T-helper 17 cell (primary cell): ENCODE results near the gene NAP1L4. TPM values are rescaled to one million over a fixed set of nuclear protein-coding genes. Genes with fewer than 3 reads are reported as not detected.

Source experiments
- ATAC-seq: fragments of 150-1000 bp; cut with Tn5 transposase; 2 replicates; pipeline ENCODE4 v1.10.0; 2021; ENCODE audit warnings: mild to moderate bottlenecking, moderate library complexity
- DNase-seq, 3 donors: peaks; one replicate each; pipeline versions ENCODE4 v3.0.0 to v3.0.0-alpha.2; 2020 to 2021
- H3K9me3 ChIP-seq: one replicate; pipeline ENCODE4 v1.7.0; 2013; ENCODE audit warnings: low read length, mild to moderate bottlenecking; ENCODE audit not compliant: control insufficient read depth, poor library complexity, severe bottlenecking
- H3K27ac Mint-ChIP-seq: one replicate; pipeline ENCODE4 v1.8.0; 2022; ENCODE audit warnings: mild to moderate bottlenecking, moderate library complexity, mixed read lengths
- H3K27me3 Mint-ChIP-seq: one replicate; pipeline ENCODE4 v1.8.0; 2022; ENCODE audit warnings: mixed read lengths
- H3K36me3 Mint-ChIP-seq: one replicate; pipeline ENCODE4 v1.8.0; 2022; ENCODE audit warnings: low read depth, mixed read lengths
- H3K4me1 Mint-ChIP-seq: one replicate; pipeline ENCODE4 v1.8.0; 2022; ENCODE audit warnings: mild to moderate bottlenecking, mixed read lengths
- H3K4me3 Mint-ChIP-seq: one replicate; pipeline ENCODE4 v1.8.0; 2022; ENCODE audit warnings: mild to moderate bottlenecking, moderate library complexity, mixed read lengths
- total RNA-seq, 4 donors: library from RNA in 2 of 4; stranded (reverse) in 2 of 4; gene quantifications; one replicate each; pipeline ENCODE4 v1.2.3 and lab custom pipeline; 2022 to 2026

NAP1L4 gene
- total RNA-seq, 2 donors from 2014 or later, result 229 to 275 TPM

DNA sequence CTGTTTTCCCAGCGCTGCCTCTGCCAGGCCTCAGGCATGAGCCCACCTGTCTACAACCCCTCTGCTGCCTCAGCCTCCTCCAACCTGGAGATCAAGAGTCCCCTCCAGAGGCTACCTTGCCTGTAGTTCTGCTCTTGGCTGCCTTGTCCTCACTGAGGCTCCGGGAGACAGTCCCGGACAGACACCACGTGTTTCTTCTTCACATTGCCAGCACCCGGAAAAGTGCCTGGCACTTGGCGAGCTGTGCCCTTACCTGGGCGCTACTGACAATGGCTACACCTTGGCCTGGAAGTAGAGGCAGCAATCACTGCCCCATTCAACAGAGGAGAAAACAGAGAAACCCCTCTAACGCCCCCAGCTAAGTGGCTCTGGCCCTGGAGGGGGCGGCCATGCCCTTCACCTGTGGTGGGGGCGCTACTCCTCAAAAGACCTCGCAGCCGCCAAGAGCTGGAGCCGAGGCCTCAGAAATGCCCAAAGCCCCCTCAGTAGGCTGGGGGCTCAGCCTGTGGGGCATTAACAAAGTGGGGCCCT, 3.0 kb upstream of the NAP1L4 start:
- no peaks in the 10 kb centered on the region for H3K9me3 ChIP-seq
- no peak overlapping the region for H3K27ac Mint-ChIP-seq
- H3K4me1 Mint-ChIP-seq, result peaks cover 22% of the 10 kb centered on the region
- peaks cover 5% of the 10 kb centered on the region for H3K36me3 Mint-ChIP-seq
- H3K27me3 Mint-ChIP-seq, result no peaks in the 10 kb centered on the region
- ATAC-seq (no peak), DNase-seq (no peak)
- no peak overlapping the region for H3K4me3 Mint-ChIP-seq

DNA sequence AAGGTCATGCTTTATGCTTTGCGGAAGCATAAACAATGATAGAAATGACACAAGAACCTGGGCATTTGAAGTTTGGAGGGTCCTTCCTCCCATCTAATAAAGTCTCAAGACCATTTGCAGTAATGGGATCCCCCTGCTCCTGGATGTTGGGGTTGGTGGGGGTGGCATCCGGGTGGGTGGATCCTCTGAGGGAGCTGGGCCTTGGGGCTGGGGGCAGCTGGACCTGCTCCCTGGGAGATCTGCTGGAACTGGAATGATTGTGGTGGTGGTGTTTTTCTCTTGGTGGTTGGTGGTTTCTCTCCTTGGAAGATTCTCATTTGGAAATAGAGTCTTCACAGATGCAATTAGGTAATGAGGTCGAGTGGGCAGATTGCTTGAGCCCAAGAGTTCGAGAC, 2.2 kb upstream of the NAP1L4 start:
- ATAC-seq (no peak), DNase-seq (no peak)
- Mint-ChIP-seq H3K27me3 (no peaks in the 10 kb centered on the region), H3K4me3 (peak overlapping the region; percentile 57), H3K4me1 (peaks cover 28% of the 10 kb centered on the region), H3K36me3 (peaks cover 5% of the 10 kb centered on the region), H3K27ac (no peak overlapping the region)
- H3K9me3 ChIP-seq, result no peaks in the 10 kb centered on the region

DNA sequence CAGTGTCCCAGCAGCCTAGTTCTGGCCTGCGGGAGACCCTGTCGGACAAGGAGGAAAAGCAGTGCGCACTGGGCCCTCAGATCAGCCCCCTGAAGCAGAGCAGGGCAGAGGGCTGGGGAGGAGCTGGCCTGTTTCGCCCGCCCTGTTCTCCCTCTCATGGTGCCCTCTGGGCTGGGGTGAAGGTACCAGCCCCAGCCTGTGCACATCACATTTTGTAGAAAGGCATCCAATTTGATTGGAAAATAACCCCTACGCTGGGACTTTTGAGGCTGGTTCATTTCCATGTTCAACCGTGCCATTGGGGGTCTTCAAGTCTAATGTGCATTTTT, 832 bp upstream of the NAP1L4 start:
- ATAC-seq, result no peak
- no peak for DNase-seq
- no peaks in the 10 kb centered on the region for H3K9me3 ChIP-seq
- H3K4me3 Mint-ChIP-seq, result peak overlapping the region; percentile 100
- H3K27ac Mint-ChIP-seq, result peak overlapping the region; percentile 99
- no peaks in the 10 kb centered on the region for H3K27me3 Mint-ChIP-seq
- peaks cover 7% of the 10 kb centered on the region for H3K36me3 Mint-ChIP-seq
- peaks cover 39% of the 10 kb centered on the region for H3K4me1 Mint-ChIP-seq

DNA sequence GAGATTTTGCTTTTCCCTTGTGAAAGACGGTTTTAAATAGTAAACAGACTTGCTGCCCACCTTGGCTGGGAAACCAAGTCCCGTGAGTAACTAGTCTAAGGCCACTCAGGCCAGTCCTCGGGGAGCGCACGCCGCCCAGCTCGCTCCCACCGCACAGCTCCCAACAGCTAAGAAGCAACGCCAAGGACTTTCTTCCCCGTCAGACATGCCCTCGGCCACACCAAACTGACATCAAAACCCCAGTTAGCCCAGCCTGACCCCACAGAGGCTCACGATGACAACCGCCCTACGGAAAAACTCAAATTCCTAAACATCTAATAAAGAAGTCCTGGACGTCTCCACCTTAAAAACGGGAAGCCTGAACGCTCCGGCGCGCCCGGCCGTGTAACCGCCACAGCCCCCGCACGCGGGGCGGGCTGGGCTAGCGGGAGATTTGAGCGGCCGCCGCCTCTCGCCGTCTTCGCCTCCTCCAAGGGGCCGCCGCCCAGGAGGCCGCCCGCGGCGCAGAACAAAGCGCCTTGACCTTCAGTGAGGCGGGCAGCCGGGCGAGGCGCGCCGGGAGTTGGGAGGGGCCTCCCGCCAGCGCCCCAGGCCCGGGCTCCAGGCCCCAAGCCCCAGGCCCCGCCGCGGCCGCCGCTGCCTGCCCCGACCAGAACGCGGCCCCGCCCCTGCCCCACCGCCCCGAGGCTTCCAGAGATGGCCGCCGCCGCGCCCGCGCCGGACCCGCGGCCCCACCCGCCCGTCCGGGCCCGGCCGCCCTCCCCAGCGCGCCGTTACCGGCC, 486 bp downstream of the NAP1L4 start:
- peaks cover 41% of the 10 kb centered on the region for H3K4me1 Mint-ChIP-seq
- DNase-seq, result no peak
- peak overlapping the region; percentile 100 for H3K4me3 Mint-ChIP-seq
- H3K9me3 ChIP-seq, result no peaks in the 10 kb centered on the region
- peak overlapping the region; percentile 99 for H3K27ac Mint-ChIP-seq
- H3K27me3 Mint-ChIP-seq, result no peaks in the 10 kb centered on the region
- ATAC-seq, result peak; percentile 58
- H3K36me3 Mint-ChIP-seq, result peaks cover 7% of the 10 kb centered on the region

DNA sequence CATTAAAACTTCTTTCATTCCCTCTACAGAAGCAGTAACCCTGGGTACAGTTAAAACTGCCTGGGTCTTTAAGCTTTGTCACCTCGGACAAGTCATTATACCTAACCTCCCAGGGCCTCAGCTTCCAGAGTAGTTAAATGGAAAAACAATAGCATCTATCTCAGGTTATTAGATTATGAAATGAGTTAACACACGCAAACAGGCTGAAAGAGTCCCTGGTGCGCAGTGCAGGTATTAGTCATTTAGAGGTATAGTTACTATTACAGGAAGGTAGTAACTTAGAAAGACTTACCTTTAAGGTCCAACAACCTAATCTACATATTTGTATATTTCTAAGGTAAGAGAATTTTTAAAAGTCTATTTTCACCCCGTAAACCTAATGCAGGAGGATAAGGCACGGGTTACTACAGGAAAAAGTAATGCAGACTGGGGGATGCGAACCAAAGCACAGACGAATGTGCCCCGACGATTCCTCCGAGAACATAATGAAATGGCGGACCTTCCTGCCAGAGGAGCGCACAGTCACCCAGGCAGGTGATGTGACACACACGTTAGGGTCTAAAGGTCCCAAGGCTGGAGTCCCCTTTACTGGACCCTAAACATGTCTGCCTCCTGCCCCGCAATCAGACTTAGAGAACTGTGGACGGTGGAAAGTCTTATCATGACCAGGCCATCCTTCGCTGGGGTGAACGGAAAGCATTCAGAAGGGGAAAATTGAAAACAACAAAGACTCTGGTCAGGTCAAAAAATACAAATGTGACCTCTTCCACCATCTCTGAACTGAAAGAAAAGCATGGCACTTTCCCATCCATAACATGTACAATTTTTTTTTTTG, 1.3 kb downstream of the NAP1L4 start:
- ATAC-seq, result no peak

DNA sequence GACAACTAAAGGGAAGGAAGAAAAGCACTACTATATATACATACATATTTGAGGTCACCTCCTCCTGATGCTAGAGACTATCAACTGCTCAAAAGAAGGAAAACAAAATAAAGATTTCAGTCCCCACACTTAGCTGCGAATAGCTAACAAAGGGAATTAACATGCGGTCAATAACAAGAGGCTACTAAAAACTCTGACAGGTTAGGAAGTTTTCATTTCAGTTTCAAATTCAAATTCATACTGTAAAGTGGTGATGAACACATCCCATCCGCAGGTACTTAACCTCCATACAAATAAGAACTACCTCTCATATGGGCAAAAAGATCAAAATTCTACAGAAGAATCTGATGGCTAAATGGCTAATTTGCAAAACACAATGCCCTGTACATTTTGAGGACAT, 2.6 kb downstream of the NAP1L4 start:
- DNase-seq, result no peak
- Mint-ChIP-seq H3K27ac (peak overlapping the region; percentile 99), H3K4me3 (peak overlapping the region; percentile 99), H3K27me3 (no peaks in the 10 kb centered on the region), H3K36me3 (peaks cover 8% of the 10 kb centered on the region), H3K4me1 (peaks cover 44% of the 10 kb centered on the region)
- no peaks in the 10 kb centered on the region for H3K9me3 ChIP-seq
- no peak for ATAC-seq

More for the DNA sequence above, 1.3 kb downstream of the NAP1L4 start:
- peak overlapping the region; percentile 99 for H3K4me3 Mint-ChIP-seq
- H3K36me3 Mint-ChIP-seq, result peaks cover 7% of the 10 kb centered on the region
- peaks cover 41% of the 10 kb centered on the region for H3K4me1 Mint-ChIP-seq
- no peaks in the 10 kb centered on the region for H3K27me3 Mint-ChIP-seq
- H3K9me3 ChIP-seq, result no peaks in the 10 kb centered on the region
- H3K27ac Mint-ChIP-seq, result peak overlapping the region; percentile 99
- DNase-seq, result no peak

DNA sequence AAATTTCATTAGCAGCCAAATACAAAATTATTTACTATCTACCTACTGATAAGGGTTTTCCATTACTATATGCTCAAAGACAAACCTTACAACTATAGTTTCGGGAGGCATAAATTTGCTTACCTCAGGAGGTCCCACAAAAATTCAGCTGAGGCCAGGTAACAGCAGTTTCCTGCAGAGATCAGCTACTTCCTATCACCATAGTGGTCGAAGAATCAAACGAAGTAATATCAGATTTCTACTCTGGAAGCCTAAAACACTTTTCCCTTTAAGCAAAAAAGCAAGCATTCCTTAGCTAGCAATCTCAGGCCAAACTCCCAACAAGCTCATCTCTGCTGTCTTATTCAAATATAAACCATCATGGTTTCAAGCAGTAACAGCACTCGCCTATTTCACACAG, 3.1 kb downstream of the NAP1L4 start:
- H3K4me3 Mint-ChIP-seq, result peak overlapping the region; percentile 99
- DNase-seq (no peak), ATAC-seq (no peak)
- H3K27me3 Mint-ChIP-seq, result no peaks in the 10 kb centered on the region
- peak overlapping the region; percentile 99 for H3K27ac Mint-ChIP-seq
- H3K4me1 Mint-ChIP-seq, result peaks cover 43% of the 10 kb centered on the region
- H3K36me3 Mint-ChIP-seq, result peaks cover 10% of the 10 kb centered on the region
- no peaks in the 10 kb centered on the region for H3K9me3 ChIP-seq

DNA sequence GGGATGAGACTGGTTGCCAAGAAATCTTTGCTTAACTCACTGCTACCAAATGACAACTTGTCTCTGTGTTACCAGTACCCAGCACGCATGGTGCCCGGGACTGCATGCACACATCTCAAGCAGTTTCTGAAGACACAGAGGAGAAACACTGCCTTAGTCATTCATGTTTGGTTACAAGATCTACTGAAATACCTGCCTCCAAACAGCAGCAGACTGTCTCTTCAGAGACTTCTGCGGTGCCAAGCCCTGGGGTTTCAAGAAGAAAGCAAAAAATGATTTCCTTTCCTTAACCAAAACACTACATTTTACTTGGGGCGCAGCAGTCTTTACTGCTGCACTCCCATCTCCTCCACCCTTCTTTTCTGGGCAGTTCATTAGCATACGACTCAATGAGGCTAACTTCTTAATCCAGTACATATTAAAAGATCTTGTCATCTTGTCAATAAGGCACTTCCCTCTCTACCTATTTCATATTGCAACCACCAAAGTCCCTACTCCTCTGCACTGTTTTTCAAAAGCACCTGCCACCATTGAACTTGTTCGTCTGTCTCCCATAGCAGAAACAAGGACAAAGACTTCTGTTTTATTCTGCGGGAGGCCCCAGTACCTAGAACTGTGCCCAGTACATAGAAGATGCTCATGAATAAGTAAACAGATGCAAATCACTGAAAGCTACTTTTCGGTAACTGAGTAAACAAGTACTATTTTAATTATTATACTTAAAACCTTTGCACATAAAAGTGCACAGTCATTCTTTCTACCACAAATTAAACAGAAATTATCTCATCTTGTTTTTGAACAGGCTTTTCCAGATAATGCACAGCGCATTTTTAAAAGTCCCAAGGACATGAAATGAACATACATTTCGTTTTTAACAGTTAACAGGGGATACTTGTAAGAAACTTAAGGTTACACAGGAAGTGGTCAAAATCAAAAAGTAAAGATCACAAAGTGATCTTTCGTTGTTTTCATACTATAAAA, 4.0 kb downstream of the NAP1L4 start:
- peak overlapping the region; percentile 99 for H3K27ac Mint-ChIP-seq
- H3K27me3 Mint-ChIP-seq, result no peaks in the 10 kb centered on the region
- H3K4me3 Mint-ChIP-seq, result peak overlapping the region; percentile 99
- peaks cover 48% of the 10 kb centered on the region for H3K4me1 Mint-ChIP-seq
- DNase-seq, result no peak
- ATAC-seq, result peak; percentile 20
- no peaks in the 10 kb centered on the region for H3K9me3 ChIP-seq
- H3K36me3 Mint-ChIP-seq, result peaks cover 10% of the 10 kb centered on the region

DNA sequence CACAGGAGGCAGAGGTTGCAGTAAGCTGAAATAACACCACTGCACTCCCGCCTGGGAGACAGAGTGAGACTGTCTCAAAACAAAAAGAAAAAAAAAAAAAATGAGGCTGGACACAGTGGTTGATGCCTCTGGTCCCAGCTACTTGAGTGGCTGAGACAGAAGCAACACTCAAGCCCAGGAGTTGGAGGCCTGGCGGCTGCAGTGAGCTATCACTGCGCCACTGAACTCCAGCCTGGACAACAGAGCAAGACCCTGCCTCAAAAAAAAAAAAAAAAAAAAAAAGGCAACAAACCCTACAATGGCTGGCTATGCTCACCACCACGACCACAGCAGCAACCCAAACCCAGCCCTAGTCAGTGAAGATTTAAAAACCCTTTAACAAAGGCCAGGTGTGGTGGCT, 8.2 kb downstream of the NAP1L4 start:
- ATAC-seq (no peak), DNase-seq (no peak)
- Mint-ChIP-seq H3K36me3 (peaks cover 7% of the 10 kb centered on the region), H3K4me3 (no peak overlapping the region), H3K27me3 (no peaks in the 10 kb centered on the region), H3K27ac (peak overlapping the region; percentile 93), H3K4me1 (peaks cover 39% of the 10 kb centered on the region)
- no peaks in the 10 kb centered on the region for H3K9me3 ChIP-seq

DNA sequence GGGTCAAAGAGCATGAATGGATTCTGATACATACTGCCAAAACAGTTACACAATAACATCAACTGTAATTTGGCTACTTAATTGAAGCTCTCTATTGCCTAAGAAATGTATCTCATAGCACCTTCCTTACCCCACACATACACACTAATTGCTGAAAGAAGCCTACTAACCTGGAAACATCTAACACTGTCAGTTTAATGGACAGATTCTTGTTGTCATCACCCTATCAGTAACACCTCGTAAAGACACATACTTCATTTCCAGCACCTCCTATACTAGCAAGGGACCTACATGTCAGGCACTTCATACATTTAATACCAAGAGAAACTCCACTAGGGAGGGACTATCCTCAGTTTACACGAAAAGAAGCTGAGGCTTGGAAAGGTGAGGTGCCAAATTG, 9.9 kb downstream of the NAP1L4 start:
- Mint-ChIP-seq H3K4me1 (peaks cover 38% of the 10 kb centered on the region), H3K4me3 (peak overlapping the region; percentile 78), H3K27me3 (no peaks in the 10 kb centered on the region), H3K27ac (peak overlapping the region; percentile 93), H3K36me3 (peaks cover 9% of the 10 kb centered on the region)
- no peaks in the 10 kb centered on the region for H3K9me3 ChIP-seq
- no peak for ATAC-seq
- no peak for DNase-seq

DNA sequence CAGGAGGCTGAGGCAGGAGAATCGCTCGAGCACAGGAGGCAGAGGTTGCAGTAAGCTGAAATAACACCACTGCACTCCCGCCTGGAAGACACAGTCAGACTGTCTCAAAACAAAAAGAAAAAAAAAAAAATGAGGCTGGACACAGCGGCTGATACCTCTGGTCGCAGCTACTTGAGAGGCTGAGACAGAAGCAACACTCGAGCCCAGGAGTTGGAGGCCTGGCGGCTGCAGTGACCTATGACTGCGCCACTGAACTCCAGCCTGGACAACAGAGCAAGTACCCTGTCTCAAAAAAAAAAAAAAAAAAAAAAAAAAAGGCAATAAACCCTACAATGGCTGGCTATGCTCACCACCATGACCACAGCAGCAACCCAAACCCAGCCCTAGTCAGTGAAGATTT, 11.0 kb downstream of the NAP1L4 start:
- Mint-ChIP-seq H3K4me3 (no peak overlapping the region), H3K27ac (peak overlapping the region; percentile 93), H3K4me1 (peaks cover 41% of the 10 kb centered on the region), H3K27me3 (no peaks in the 10 kb centered on the region), H3K36me3 (peaks cover 14% of the 10 kb centered on the region)
- no peaks in the 10 kb centered on the region for H3K9me3 ChIP-seq
- no peak for ATAC-seq
- no peak for DNase-seq

DNA sequence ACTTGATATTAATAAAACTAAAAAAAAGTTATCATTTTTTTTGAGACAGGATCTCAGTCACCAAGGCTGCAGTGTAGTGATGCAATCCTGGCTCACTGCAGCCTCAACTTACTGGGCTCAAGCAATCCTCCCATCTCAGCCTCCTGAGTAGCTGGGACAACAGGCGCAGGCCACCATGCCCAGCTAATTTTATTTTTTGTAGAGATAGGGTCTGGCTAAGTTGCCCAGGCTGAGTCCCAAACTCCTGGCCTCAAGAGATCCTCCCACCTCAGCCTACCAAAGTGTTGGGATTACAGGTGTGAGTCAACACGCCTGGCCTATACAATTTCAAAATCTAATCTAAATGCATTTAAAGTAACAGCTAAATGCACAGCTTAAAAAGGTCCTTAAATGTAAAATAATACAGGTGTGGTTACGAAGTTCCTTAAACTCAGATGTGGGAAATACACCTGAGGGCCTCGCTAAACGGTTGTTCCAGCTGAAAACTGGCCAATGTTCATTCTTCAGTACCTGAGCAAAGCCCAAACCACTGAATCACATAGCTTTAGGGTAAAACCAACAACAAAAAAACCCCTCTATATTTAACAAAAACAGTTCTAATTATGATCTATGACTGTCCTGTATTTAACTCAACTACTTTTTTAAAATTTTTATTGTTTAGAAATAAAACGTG, 11.8 kb downstream of the NAP1L4 start:
- Mint-ChIP-seq H3K36me3 (peaks cover 14% of the 10 kb centered on the region), H3K27me3 (no peaks in the 10 kb centered on the region), H3K4me3 (no peak overlapping the region), H3K27ac (no peak overlapping the region), H3K4me1 (peaks cover 41% of the 10 kb centered on the region)
- no peaks in the 10 kb centered on the region for H3K9me3 ChIP-seq
- DNase-seq (no peak), ATAC-seq (no peak)
